Thoracic aorta (tissue), 2 donors: Measurements from ENCODE around the gene INTS6. TPM values are rescaled to one million over a fixed set of nuclear protein-coding genes. Genes with fewer than 3 reads are reported as not detected.
A peak's percentile ranks its signal among the peaks of the same experiment; 100 is the strongest.
"Not testable (repeated sequence)": the region's sequence is repeated elsewhere in the genome, so short reads cannot be mapped to it uniquely, and the experiment has no call there.

Experiments
- ATAC-seq: fragments of 150-250 bp; one replicate; pipeline ENCODE4 v1.8.0; 2017; ENCODE audit warnings: low read depth; ENCODE audit not compliant: insufficient number of reproducible peaks, low FRiP score
- DNase-seq: peaks from one replicate; pipeline ENCODE4 v3.0.0-alpha.2; 2020; ENCODE audit warnings: low spot score
- H3K27ac ChIP-seq, 2 donors: fragments of 200-600 bp; sonication (generic); 1 replicate in 1 of 2; 2 replicates in 1 of 2; pipeline ENCODE4 v1.5.1; 2016; ENCODE audit warnings: mild to moderate bottlenecking in 2 of 2, moderate library complexity in 2 of 2
- H3K27me3 ChIP-seq: fragments of 200-600 bp; sonication (generic); replicated peaks from 2 replicates; pipeline ENCODE4 v1.6.0; 2016; ENCODE audit warnings: mild to moderate bottlenecking; ENCODE audit not compliant: insufficient read depth
- H3K36me3 ChIP-seq: fragments of 200-600 bp; sonication (generic); one replicate; pipeline ENCODE4 v1.5.1; 2016
- H3K4me1 ChIP-seq, 2 donors: fragments of 200-600 bp; sonication (generic); 1 replicate in 1 of 2; 2 replicates in 1 of 2; pipeline versions ENCODE4 v1.5.1 to v1.6.0; 2016; ENCODE audit warnings: low read depth in 2 of 2, mild to moderate bottlenecking in 1 of 2; ENCODE audit not compliant: control insufficient read depth in 1 of 2
- H3K4me3 ChIP-seq: fragments of 200-600 bp; sonication (generic); 2 replicates; pipeline ENCODE4 v1.5.1; 2016; ENCODE audit warnings: mild to moderate bottlenecking
- H3K9me3 ChIP-seq: fragments of 200-600 bp; sonication (generic); 2 replicates; pipeline ENCODE4 v1.5.1; 2016
- CTCF ChIP-seq: fragments of 200-600 bp; sonication (generic); IDR thresholded peaks from one replicate; pipeline ENCODE4 v1.5.1; 2019; ENCODE audit warnings: antibody characterized with exemption
- total RNA-seq, 2 donors: library from RNA; depleted of rRNA; stranded (reverse); fragments of >200 nt; gene quantifications; one replicate each; pipeline versions ENCODE4 v1.1.0 to v1.2.3, GENCODE V29; 2016

The INTS6 gene
- total RNA-seq, 2 donors from 2014 or later: 20.7 to 34.8 TPM

- no peak for ATAC-seq
- peaks cover 3 to 27% of the 10 kb centered on the region in 2 donors for H3K4me1 ChIP-seq
- TF ChIP-seq CTCF: no peak
- H3K4me3 ChIP-seq: no peak overlapping the region
- H3K9me3 ChIP-seq: no peaks in the 10 kb centered on the region
- H3K36me3 ChIP-seq: no peaks in the 10 kb centered on the region
- DNase-seq: no peak
- no peaks in the 10 kb centered on the region for H3K27me3 ChIP-seq
- no peak overlapping the region for H3K27ac ChIP-seq
Measured at GRCh38 chr13:51416107-51416506, 36.7 kb downstream of the INTS6 start.

- not testable (repeated sequence) for ATAC-seq, H3K36me3 ChIP-seq, H3K9me3 ChIP-seq, H3K4me3 ChIP-seq, H3K27me3 ChIP-seq, DNase-seq, H3K27ac ChIP-seq
- peaks cover 3 to 27% of the 10 kb centered on the region in 2 donors for H3K4me1 ChIP-seq
Measured at GRCh38 chr13:51415339-51415738, 37.5 kb downstream of the INTS6 start.

GRCh38 chr13:51412431-51412830 is 40.4 kb downstream of the INTS6 start:
- DNase-seq (no peak), ATAC-seq (no peak)
- Histone ChIP-seq H3K9me3 (no peaks in the 10 kb centered on the region), H3K4me1 (peaks cover 3 to 23% of the 10 kb centered on the region in 2 donors), H3K36me3 (no peaks in the 10 kb centered on the region), H3K4me3 (no peak overlapping the region), H3K27me3 (no peaks in the 10 kb centered on the region), H3K27ac (no peak overlapping the region)
- TF ChIP-seq CTCF: no peak

- H3K36me3 ChIP-seq: no peaks in the 10 kb centered on the region
- no peak overlapping the region for H3K27ac ChIP-seq
- no peaks in the 10 kb centered on the region for H3K9me3 ChIP-seq
- TF ChIP-seq CTCF: no peak
- H3K27me3 ChIP-seq: no peaks in the 10 kb centered on the region
- no peak for ATAC-seq
- no peak overlapping the region for H3K4me3 ChIP-seq
- peaks cover 7 to 20% of the 10 kb centered on the region in 2 donors for H3K4me1 ChIP-seq
- no peak for DNase-seq
Measured at GRCh38 chr13:51405176-51405575, 47.7 kb downstream of the INTS6 start.

- H3K36me3 ChIP-seq: no peaks in the 10 kb centered on the region
- H3K27me3 ChIP-seq: no peaks in the 10 kb centered on the region
- ATAC-seq (peak; percentile 78), DNase-seq (peak; percentile 2)
- H3K4me3 ChIP-seq: no peak overlapping the region
- TF ChIP-seq CTCF: no peak
- H3K27ac ChIP-seq: peak overlapping the region in 1 of 2 donors; percentile 58
- no peaks in the 10 kb centered on the region for H3K9me3 ChIP-seq
- H3K4me1 ChIP-seq: peaks cover 18 to 25% of the 10 kb centered on the region in 2 donors
Measured at GRCh38 chr13:51397262-51397941, 55.4 kb downstream of the INTS6 start.

GRCh38 chr13:51396352-51396751 is 56.5 kb downstream of the INTS6 start:
- TF ChIP-seq CTCF: no peak
- H3K36me3 ChIP-seq: no peaks in the 10 kb centered on the region
- no peak for DNase-seq
- H3K4me1 ChIP-seq: peaks cover 17 to 25% of the 10 kb centered on the region in 2 donors
- peak overlapping the region in 1 of 2 donors; percentile 58 for H3K27ac ChIP-seq
- H3K9me3 ChIP-seq: no peaks in the 10 kb centered on the region
- H3K27me3 ChIP-seq: no peaks in the 10 kb centered on the region
- no peak overlapping the region for H3K4me3 ChIP-seq
- no peak for ATAC-seq
